Activated CD4-positive, CD25-positive, alpha-beta regulatory T cell (primary cell): ENCODE results near the gene CLPTM1.
"Not testable (repeated sequence)": the region's sequence is repeated elsewhere in the genome, so short reads cannot be mapped to it uniquely, and the experiment has no call there.

Experiments
- DNase-seq, 4 experiments: peaks; one replicate each; lab custom pipeline; 2025; lab: John Stamatoyannopoulos, UW

Gene CLPTM1

GRCh38 chr19:44942067-44942571 lies 13.1 kb upstream of the CLPTM1 start, which contains the start of gene APOC4:
APOC4 (plus strand) TSS chr19:44942237; CDS start chr19:44942278, 41 bp downstream.
- DNase-seq = no peak

DNA sequence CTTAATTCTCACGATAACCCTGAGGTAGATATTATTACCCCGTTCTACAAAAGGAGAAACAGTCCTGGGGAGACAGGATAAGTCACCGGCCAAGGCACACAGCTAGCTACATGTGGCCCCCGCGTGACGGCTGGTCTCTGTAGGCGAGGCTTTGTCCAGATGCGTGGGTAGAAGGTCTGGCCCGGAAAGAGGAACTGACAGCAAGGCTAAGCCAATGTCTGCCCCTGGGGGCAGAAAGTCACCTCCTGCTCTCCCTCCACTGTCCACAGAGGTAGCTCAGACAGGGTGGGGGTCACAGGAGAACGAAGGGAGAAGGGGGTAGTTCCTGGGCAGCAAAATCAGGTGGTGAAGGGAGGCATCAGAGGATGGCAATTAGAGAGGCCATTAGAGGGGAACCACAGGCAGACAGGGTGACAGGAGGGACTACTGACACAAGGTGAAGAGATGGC lies 11.4 kb upstream of the CLPTM1 start:
- no peak for DNase-seq

DNA sequence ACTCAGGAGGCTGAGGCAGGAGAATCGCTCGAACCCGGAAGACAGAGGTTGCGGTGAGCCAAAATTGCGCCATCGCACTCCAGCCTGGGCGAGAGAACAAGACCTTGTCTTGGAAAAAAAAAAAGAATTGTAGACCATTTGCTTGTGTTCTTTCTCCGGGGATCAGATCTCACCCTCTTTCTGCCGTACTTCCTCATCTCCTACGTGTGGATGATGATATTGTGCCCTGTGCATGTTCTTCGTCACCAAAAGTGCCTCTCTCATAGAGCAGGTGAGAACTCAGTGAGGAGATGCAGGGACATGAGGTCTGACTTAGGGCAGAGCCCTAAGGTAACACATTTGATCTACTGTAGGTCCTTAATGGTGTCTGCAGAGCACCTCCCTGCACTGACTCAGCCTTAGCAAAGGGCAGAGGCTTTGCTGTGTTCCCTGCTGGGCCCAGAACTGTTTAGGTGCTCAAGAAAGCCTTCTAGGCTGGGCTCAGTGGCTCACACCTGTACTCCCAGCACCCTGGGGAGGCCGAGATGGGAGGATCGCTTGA lies 8.1 kb upstream of the CLPTM1 start:
- DNase-seq = no peak

GRCh38 chr19:44948237-44948636 lies 6.9 kb upstream of the CLPTM1 start:
- no peak for DNase-seq

GRCh38 chr19:44948763-44949374 lies 6.3 kb upstream of the CLPTM1 start:
- DNase-seq = no peak

- DNase-seq = no peak
Observed at GRCh38 chr19:44949550-44949949, 5.6 kb upstream of the CLPTM1 start.

- peak; percentile 9 to 41 (median 20) for DNase-seq
Observed at GRCh38 chr19:44951179-44952159, 3.7 kb upstream of the CLPTM1 start.

DNA sequence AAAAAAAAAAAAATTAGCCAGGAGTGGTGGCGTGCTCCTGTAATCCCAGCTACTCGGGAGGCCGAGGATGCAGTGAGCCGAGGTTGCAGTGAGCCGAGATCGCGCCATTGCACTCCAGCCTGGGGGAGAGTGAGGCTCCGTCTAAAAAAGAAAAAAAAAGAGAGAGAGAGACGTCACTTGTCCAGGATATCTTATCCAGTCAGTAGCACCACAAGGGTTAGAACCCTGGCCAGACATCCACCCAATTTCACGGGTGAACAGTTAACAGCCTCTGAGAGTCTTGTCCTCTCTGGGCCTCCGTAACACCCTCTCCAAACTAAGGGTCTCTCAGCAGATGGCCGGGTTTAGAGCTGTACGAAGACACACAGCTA lies 917 bp upstream of the CLPTM1 start:
- DNase-seq = no peak

DNA sequence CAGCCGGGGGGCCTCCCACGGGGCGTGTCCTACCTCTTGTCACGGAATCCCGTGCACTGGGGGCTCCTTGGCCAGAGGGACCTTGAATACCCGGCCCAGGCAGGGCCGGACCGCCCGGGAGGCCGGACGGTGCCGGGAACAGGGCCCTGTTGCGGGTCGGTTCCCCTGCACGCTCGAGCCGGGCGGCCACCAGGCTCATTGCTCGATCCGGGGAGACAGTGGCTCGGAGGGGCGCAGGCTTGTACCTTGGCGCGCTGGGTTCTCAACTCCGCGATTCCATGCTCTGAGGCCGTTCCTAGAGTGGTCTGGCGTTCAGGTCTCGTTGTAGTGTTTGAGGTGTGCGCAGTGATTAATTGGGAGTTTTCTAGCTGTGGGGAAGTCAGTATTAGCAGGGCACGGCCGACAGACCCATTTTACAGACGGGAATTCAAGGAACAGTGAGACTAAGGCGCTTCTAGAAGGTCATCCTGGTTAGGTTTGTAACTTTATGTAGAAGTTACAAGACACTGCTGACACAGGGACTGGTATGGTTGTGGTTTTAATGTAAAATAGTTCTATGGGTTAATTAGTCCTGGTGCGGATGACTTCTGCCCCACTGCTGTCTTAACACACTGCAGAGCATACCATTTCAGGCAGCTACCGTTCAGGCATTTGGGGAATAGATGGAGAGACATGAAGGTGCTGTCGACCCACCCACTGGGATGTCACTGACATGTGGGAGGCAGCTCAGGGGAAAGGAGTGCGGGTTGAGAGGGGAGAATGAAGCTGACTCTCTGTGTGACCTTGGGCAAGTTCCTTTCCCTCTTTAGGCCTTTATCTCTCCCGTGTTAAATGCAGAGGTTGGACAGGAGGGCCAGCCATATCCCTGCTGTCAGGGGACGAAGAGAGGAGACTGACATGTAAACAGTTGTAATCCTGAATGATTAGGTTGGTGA lies 592 bp downstream of the CLPTM1 start:
- peak in 1 of 4 experiments; percentile 25 for DNase-seq

GRCh38 chr19:44957526-44957925 lies 2.3 kb downstream of the CLPTM1 start:
- DNase-seq = no peak

- DNase-seq = no peak
Observed at GRCh38 chr19:44958090-44958489, 2.9 kb downstream of the CLPTM1 start.

DNA sequence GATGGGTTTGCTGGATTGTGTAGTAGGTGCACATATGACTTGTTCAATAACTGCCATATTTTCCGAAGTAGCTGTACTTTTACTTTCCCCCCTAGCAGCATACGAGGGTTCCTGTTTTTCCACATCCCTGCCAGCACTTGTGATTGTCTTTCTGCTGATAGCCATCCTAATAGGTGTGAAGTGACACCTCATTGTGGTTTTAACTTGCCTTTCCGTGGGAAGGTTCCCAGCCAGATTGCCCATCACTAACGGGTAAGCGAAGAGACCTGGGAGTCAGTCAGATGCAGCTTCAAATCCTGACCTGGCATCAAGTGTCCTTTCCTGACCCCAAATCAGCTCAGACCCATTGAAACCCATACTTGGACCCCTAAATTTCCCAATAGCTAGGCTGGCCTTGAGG lies 4.5 kb downstream of the CLPTM1 start:
- no peak for DNase-seq

- DNase-seq = no peak
Observed at GRCh38 chr19:44960906-44961728, 5.9 kb downstream of the CLPTM1 start.

GRCh38 chr19:44961821-44962220 lies 6.6 kb downstream of the CLPTM1 start:
- DNase-seq = no peak

- no peak for DNase-seq
Observed at GRCh38 chr19:44968118-44968517, 12.9 kb downstream of the CLPTM1 start.

- DNase-seq = no peak
Observed at GRCh38 chr19:44968670-44969069, 13.5 kb downstream of the CLPTM1 start.

DNA sequence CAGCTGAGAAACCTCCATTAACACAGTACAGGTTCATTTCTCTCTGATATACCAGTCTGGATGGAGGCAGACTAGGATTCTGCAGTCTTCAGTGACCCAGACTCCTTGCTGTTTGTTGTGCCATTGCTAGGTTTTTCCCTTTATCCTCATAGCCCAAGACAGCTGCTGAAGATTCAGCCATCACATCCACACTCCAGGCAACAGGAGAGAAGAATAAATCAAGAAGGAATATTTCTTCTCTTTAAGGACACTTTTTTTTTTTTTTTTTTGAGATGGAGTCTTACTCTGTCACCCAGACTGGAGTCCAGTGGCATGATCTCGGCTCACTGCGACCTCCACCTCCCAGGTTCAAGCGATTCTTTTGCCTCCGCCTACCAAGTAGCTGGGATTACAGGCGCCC lies 14.3 kb downstream of the CLPTM1 start:
- DNase-seq = no peak

- not testable (repeated sequence) for DNase-seq
Observed at GRCh38 chr19:44971451-44971850, 16.3 kb downstream of the CLPTM1 start.

DNA sequence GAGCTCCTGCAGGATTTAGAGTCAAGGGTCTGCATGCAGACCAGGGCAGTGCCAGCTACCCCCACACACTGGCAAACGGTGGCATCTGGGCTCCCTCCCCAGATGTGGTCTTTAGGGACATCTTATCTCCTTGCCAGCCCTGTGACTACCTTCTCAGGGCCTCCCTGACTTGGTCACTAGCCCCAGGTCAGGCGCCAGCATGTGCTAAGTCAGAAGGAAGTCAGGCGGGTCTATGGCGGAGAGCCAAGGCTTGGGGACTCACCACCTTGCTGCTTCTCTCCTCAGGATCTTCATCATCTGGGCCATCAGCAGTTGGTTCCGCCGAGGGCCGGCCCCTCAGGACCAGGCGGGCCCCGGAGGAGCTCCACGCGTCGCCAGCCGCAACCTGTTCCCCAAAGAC lies 17.6 kb downstream of the CLPTM1 start:
- DNase-seq = no peak

- DNase-seq = no peak
Observed at GRCh38 chr19:44973982-44974735, 19.0 kb downstream of the CLPTM1 start.
